BLaER1 (cell line): ENCODE measurements around the gene SCAMP3.
"Not testable (repeated sequence)": the region's sequence is repeated elsewhere in the genome, so short reads cannot be mapped to it uniquely, and the experiment has no call there.

Experiments used
- H3K27ac ChIP-seq: shearing (Covaris generic); formaldehyde crosslinking; 2 replicates; pipeline ENCODE4 v1.8.1; 2022
- H3K27me3 ChIP-seq: shearing (Covaris generic); formaldehyde crosslinking; 2 replicates; pipeline ENCODE4 v1.8.1; 2022
- H3K36me3 ChIP-seq: shearing (Covaris generic); formaldehyde crosslinking; 2 replicates; pipeline ENCODE4 v1.8.1; 2022
- H3K4me1 ChIP-seq: shearing (Covaris generic); formaldehyde crosslinking; 2 replicates; pipeline ENCODE4 v1.8.1; 2022
- H3K4me2 ChIP-seq: shearing (Covaris generic); formaldehyde crosslinking; 2 replicates; pipeline ENCODE4 v1.8.1; 2022
- H3K4me3 ChIP-seq: shearing (Covaris generic); formaldehyde crosslinking; 2 replicates; pipeline ENCODE4 v1.8.1; 2022
- H3K9ac ChIP-seq: shearing (Covaris generic); formaldehyde crosslinking; 2 replicates; pipeline ENCODE4 v1.8.1; 2022
- H3K9me3 ChIP-seq: shearing (Covaris generic); formaldehyde crosslinking; 2 replicates; pipeline ENCODE4 v1.8.1; 2022
- H4K20me1 ChIP-seq: shearing (Covaris generic); formaldehyde crosslinking; 2 replicates; pipeline ENCODE4 v1.8.1; 2022
- Cebpa-rat ChIP-seq: shearing (Covaris generic); IDR thresholded peaks from 2 replicates; pipeline ENCODE4 v1.8.1; 2022

The SCAMP3 gene

DNA sequence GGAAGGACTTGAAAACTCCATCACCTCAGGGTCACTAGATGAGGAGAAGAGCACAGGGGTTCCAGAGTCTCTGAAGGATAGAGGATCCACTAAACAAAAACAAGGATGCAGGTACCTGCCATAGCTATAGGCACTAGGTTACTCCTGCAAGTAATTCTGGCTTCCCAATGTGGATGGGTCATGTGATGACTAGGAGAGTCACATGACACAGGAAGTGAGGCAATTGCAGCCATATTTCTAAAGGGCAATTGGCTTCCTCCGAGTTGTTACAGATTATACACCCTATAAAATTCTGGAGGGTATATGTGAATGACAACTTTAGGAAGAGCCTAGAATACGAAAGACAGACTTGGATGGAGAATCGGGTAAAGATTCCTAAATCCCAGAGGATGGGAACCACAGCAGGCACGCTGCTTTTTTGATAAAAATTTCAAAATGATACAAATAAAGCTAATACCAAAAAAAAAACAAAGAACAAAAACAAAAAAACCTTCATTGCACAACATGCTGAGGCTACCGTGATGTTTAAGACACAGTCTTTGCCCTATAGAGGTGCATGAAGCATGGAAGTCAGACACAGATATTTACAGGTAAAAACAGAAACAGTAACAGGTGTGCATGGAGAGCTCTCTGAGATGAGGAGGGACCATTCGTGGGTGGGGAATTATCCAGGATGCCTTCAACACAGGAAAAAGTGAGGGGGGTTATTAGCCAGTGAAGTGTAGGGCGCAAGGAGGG is 43.1 kb downstream of the SCAMP3 start:
- H3K9ac ChIP-seq: no peak overlapping the region
- no peak overlapping the region for H3K27ac ChIP-seq
- H3K27me3 ChIP-seq: no peaks in the 10 kb centered on the region
- peaks cover 29% of the 10 kb centered on the region for H3K36me3 ChIP-seq
- H3K4me3 ChIP-seq: no peak overlapping the region
- no peak overlapping the region; the same call in 1 of the 2 replicates for H3K4me2 ChIP-seq
- TF ChIP-seq Cebpa-rat: no peak
- peaks cover 37% of the 10 kb centered on the region for H3K4me1 ChIP-seq
- no peaks in the 10 kb centered on the region for H3K9me3 ChIP-seq
- H4K20me1 ChIP-seq: no peaks in the 10 kb centered on the region

DNA sequence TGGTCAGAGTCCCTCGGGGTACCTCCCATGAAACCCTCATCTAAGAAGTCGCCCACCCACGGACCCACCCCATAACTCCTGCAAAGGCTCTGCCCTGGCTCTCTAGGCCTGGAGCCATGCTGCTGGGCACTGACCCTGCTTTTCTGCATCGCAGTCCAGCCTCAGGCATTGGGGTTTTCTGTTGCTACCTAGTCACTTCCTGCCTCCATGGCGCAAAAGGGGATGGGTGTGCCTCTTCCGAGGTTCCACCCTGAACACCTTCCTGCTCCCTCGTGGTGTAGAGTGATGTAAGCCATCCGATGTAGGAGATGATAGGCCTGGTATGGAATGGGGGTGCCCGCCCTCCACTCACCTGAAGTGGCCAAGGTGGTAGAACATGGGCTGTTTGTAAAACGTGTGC is 47.5 kb downstream of the SCAMP3 start:
- not testable (repeated sequence) for H3K9ac ChIP-seq, H4K20me1 ChIP-seq, H3K9me3 ChIP-seq, H3K4me3 ChIP-seq, H3K27me3 ChIP-seq, H3K4me2 ChIP-seq, H3K27ac ChIP-seq
- Histone ChIP-seq H3K36me3 (peaks cover 51% of the 10 kb centered on the region), H3K4me1 (peaks cover 17% of the 10 kb centered on the region)

DNA sequence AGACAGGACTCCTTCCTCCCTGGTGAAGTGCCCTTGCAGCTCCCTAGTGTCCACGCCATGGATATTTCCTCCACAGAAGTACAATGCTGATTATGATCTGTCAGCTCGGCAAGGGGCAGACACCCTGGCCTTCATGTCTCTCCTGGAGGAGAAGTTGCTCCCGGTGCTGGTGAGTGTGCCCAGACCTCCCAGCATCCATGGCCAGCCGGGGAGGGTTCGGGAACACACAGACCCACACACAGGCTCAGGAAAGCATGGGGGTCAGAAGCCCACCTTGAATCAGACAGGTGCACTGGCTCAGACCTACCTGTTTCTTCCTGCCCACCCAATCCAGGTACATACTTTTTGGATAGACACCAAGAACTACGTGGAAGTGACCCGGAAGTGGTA is 50.1 kb downstream of the SCAMP3 start:
- H3K4me1 ChIP-seq: peaks cover 28% of the 10 kb centered on the region
- not testable (repeated sequence) for H3K4me3 ChIP-seq, H3K9ac ChIP-seq, H3K4me2 ChIP-seq, H3K27ac ChIP-seq, H4K20me1 ChIP-seq, H3K27me3 ChIP-seq, H3K9me3 ChIP-seq
- H3K36me3 ChIP-seq: peaks cover 45% of the 10 kb centered on the region

DNA sequence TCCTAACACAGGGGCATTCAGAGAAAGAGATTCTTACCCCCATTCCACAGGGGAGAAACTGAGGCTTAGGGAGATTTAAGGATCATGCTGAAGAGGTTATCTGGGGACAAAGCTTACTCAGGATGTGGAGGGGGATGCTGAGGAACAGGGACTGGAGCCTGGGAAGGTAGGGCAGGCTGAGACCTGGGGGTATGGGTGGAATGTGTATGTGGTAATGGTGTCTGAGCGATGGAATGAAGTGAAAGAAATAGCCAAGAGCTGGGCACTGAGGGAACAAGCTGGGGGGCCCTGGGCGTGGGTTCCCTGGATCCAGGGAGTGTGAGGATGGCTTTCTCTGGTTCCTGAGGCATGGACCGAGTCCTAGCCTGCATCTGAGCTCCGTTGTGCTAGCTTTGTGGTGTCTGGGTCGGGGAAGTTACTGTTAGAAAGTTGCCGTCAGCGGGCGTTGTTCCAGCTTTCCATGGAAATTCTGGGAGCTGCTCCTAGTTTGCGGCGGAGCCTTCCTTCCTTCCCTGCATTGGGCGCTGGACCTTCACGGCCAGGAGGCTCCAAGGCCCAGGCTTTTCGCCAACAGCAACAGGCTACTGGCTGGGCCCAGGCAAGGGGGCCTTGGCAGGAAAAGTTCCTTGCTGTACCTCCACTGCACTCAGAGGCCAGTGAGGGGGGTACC is 50.6 kb downstream of the SCAMP3 start:
- H3K4me3 ChIP-seq, H3K9me3 ChIP-seq, H3K27ac ChIP-seq, H3K9ac ChIP-seq, H3K4me2 ChIP-seq, H4K20me1 ChIP-seq, H3K27me3 ChIP-seq: not testable (repeated sequence)
- peaks cover 34% of the 10 kb centered on the region for H3K4me1 ChIP-seq
- H3K36me3 ChIP-seq: peaks cover 42% of the 10 kb centered on the region

DNA sequence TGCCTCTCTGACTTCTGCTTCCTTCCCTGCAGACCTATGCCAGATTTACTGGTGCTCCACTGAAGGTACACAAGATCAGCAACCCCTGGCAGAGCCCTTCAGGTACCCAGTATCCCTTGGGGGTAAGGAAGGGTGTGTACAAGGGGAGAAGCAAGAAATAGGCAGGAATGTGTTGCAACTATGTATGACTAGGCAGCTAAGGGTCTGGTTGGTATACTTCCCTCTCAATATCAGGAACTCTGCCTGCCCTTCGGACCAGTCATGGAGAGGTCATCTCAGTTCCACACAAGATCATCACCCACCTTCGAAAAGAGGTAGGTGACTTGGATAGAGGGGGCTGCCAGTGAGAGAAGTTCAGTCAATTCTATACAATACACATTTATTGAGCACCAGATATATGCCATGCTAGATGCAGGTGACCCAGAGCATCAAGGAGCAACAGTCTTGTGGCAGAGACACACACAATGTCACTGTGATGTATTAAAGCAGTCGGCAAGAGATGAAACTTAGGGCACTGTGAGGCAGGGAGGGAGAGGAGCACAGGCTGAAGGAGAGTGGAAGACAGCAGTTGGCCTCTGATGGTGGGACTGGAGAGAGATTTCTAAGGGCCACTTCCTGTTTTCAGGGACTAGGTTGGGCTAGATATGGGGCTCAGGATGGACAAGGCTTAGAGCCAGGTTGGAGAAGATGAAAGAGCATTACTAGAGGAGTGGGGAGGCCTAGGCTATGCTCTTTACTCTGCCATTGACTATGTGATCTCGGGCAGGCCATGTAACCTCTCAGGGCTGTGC is 51.7 kb downstream of the SCAMP3 start:
- Histone ChIP-seq H3K9me3 (no peaks in the 10 kb centered on the region), H3K27ac (no peak overlapping the region), H3K36me3 (peaks cover 32% of the 10 kb centered on the region), H3K27me3 (no peaks in the 10 kb centered on the region), H4K20me1 (no peaks in the 10 kb centered on the region), H3K4me1 (peaks cover 42% of the 10 kb centered on the region), H3K9ac (no peak overlapping the region), H3K4me2 (peak overlapping the region; percentile 99), H3K4me3 (no peak overlapping the region)
- no peak for TF ChIP-seq Cebpa-rat

DNA sequence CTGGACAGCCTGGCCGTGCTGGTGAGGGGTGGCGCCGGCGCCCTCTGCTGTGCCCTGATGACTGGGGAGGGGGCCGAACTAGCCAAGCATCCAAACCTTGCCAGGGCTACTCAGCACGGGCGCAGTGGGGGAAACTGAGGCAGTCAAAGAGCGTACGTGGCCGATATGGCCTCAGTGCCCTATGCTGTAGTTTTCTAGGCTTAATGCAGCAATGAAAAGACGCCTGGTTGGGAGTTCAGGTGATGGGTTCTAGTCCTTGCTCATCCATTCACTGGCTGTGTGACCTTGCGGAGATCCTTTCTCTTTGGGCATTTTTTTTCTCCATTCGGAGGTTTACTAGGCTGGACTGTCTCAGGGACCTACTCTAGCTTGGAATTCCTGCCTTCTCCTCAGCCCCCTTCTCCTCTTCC is 52.8 kb downstream of the SCAMP3 start:
- Histone ChIP-seq H3K27ac (peak overlapping the region; percentile 95), H3K36me3 (peaks cover 23% of the 10 kb centered on the region), H3K9ac (peak overlapping the region; percentile 86), H3K27me3 (no peaks in the 10 kb centered on the region), H3K4me3 (peak overlapping the region; percentile 94), H3K4me2 (peak overlapping the region; percentile 99), H3K9me3 (no peaks in the 10 kb centered on the region), H4K20me1 (no peaks in the 10 kb centered on the region), H3K4me1 (peaks cover 42% of the 10 kb centered on the region)
- no peak for TF ChIP-seq Cebpa-rat

DNA sequence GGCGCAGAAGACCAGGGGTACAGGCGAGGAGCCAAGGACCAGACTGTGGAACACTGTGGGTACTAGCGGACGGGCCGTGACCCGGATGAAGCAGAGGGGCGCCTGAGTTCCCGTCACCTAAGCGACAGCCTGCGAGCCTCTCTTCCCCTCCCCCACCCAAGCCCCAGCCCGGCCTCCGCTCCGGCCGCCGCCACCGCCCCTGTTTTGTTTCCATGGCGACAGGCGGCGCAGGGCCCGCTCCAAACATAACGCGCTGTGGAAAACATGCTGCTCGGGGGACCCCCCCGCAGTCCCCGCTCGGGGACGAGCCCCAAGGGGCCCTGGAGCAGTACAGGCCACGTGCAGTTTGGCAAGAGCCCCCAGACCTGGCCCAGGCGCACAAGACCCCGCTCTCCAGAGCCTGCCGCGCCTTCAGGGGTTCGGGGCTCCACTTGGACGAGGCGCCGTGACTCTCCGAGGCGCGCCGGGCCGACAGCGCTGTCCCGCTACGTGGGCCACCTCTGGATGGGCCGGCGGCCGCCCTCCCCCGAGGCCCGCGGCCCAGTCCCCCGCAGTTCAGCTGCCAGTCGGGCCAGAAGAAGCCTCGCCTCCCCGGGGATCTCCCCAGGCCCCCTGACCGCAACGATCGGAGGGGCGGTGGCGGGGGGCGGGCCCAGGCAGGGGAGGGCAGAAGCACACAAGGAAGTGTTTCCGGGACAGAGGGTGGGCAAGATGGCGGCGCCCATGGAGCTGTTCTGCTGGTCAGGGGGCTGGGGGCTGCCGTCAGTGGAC is 53.4 kb downstream of the SCAMP3 start, which contains the start of gene MTX1:
Gene MTX1 (plus strand): TSS at position 155 of the 771 bp plus-strand sequence. CDS start 110 bp downstream, at position 265.
- peak within 1 kb of the TSS; percentile 95 for H3K27ac ChIP-seq
- H3K9ac ChIP-seq: peak within 1 kb of the TSS; percentile 86
- no peaks in the 10 kb centered on the region for H3K27me3 ChIP-seq
- no peaks in the 10 kb centered on the region for H4K20me1 ChIP-seq
- no peak for TF ChIP-seq Cebpa-rat
- H3K9me3 ChIP-seq: no peaks in the 10 kb centered on the region
- peaks cover 42% of the 10 kb centered on the region for H3K4me1 ChIP-seq
- H3K36me3 ChIP-seq: peaks cover 23% of the 10 kb centered on the region
- H3K4me3 ChIP-seq: peak within 1 kb of the TSS; percentile 94
- peak within 1 kb of the TSS; percentile 99 for H3K4me2 ChIP-seq

DNA sequence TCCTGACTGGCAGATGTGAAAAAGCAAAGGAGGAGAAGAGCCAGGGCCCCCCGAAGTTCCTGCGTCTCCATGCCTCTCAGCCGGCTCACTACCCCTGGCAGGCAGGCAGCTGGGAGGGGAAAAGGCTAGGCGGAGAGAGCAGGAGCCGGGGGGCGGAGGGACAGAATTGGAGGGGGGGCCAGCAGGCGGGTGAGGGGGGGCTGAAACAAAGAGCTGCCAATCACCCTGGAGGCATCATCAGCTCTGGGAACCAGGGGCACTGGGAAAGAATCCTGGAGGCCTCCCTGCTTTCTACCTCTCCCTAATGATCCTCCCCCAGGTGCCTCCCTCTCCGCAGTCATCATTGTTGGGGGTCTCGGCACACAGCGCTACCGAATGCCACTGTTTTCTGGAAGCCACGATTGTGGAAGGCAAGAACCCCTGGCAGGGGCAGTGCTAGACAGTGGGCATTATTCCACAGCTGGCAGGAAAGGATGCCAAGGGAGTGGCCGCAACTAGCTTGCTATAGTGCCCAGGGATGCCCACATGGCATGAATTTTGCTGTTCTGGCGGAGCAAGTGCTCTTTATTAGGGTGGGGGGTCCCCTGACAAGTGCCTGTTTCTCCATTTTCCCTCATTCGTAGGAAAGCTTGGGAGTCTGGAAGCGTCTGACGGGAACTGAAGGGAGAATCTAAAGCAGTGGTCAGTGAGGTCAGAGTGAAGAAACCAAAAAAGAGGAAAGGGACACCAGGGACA is 54.2 kb downstream of the SCAMP3 start, which contains the start of gene THBS3:
Gene THBS3 (minus strand): TSS at position 92 of the 735 bp plus-strand sequence. CDS start 21 bp downstream, at position 71.
- Histone ChIP-seq H3K27me3 (no peaks in the 10 kb centered on the region), H4K20me1 (no peaks in the 10 kb centered on the region), H3K4me1 (peaks cover 42% of the 10 kb centered on the region), H3K9ac (peak within 1 kb of the TSS; percentile 86), H3K27ac (peak within 1 kb of the TSS; percentile 95), H3K4me3 (peak within 1 kb of the TSS; percentile 94), H3K36me3 (peaks cover 27% of the 10 kb centered on the region), H3K9me3 (no peaks in the 10 kb centered on the region), H3K4me2 (peak within 1 kb of the TSS; percentile 99)
- no peak for TF ChIP-seq Cebpa-rat
